GM18870 (cell line): ENCODE data around the gene DOK3.
"Not testable (repeated sequence)": the region's sequence is repeated elsewhere in the genome, so short reads cannot be mapped to it uniquely, and the experiment has no call there.

Experiments used
- ATAC-seq: cut with Tn5 transposase; IDR thresholded peaks from one replicate; pipeline ENCODE4 v1.9.1; 2021; ENCODE audit warnings: moderate library complexity; ENCODE audit not compliant: unreplicated experiment

DOK3 gene

GRCh38 chr5:177498013-177498787 is 11.4 kb downstream of the DOK3 start:
- no peak for ATAC-seq

GRCh38 chr5:177497292-177498012 is 12.2 kb downstream of the DOK3 start, which contains the start of gene PDLIM7:
Gene PDLIM7, minus strand, starts transcription at chr5:177497604. Its CDS starts 1,092 bp downstream, at chr5:177496512.
- peak; percentile 55 for ATAC-seq

GRCh38 chr5:177496727-177497291 is 12.8 kb downstream of the DOK3 start:
- ATAC-seq, result no peak

GRCh38 chr5:177496070-177496726 is 13.4 kb downstream of the DOK3 start:
- no peak for ATAC-seq

- ATAC-seq, result no peak
These were observed 14.2 kb downstream of the DOK3 start for GRCh38 chr5:177495243-177496060.

- no peak for ATAC-seq
These were observed 15.1 kb downstream of the DOK3 start for GRCh38 chr5:177494346-177495195.

GRCh38 chr5:177493795-177494345 is 15.8 kb downstream of the DOK3 start:
- no peak for ATAC-seq

- no peak for ATAC-seq
These were observed 16.8 kb downstream of the DOK3 start for GRCh38 chr5:177492841-177493240.

- ATAC-seq, result no peak
These were observed 17.5 kb downstream of the DOK3 start for GRCh38 chr5:177491983-177492746.

GRCh38 chr5:177491429-177491945 is 18.1 kb downstream of the DOK3 start:
- no peak for ATAC-seq

- no peak for ATAC-seq
These were observed 18.6 kb downstream of the DOK3 start for GRCh38 chr5:177490992-177491391.

GRCh38 chr5:177490311-177490991 is 19.2 kb downstream of the DOK3 start:
- no peak for ATAC-seq

GRCh38 chr5:177489119-177489716 is 20.4 kb downstream of the DOK3 start:
- ATAC-seq, result no peak

GRCh38 chr5:177487975-177488374 is 21.7 kb downstream of the DOK3 start:
- no peak for ATAC-seq

- no peak for ATAC-seq
These were observed 22.5 kb downstream of the DOK3 start for GRCh38 chr5:177487144-177487543.

GRCh38 chr5:177486256-177486655 is 23.4 kb downstream of the DOK3 start:
- no peak for ATAC-seq

- ATAC-seq, result not testable (repeated sequence)
These were observed 23.9 kb downstream of the DOK3 start for GRCh38 chr5:177485753-177486152.
